Measurements from ENCODE around the gene PRIMA1. TPM values are rescaled to one million over a fixed set of nuclear protein-coding genes. Genes with fewer than 3 reads are reported as not detected.

PRIMA1 gene
- total and polyA plus RNA-seq, 2 experiments from 2014 or later, result 2.1 to 3.5 TPM

DNA sequence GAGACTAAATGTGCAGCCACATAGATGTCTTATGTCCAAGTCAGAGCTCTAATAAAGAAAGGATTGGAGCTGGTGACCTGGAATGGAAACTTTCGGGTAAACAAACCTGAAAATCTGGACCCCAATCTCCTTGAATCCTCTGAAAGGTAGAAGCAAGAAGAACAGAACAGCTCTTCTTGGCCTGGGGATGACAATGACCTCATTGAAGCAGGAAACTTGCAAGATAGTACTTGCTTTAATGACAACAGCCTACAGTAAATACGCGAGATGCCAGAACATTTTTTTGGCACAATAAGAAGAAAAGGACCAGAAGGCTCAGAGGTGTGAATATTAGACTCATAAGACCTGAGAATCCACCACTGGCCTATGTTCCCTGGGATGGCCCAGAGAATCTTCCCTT, 4.1 kb upstream of the PRIMA1 start:
- no peaks in the 10 kb centered on the region for H3K36me3 ChIP-seq (ENCODE audit: insufficient read depth)
- ATAC-seq, result no peak
- peaks cover 12% of the 10 kb centered on the region for H3K4me1 Mint-ChIP-seq

More for the DNA sequence above, 4.1 kb upstream of the PRIMA1 start:
- no peak overlapping the region for H3K27ac Mint-ChIP-seq
- no peak for DNase-seq (ENCODE audit: low spot score)
- Histone ChIP-seq H4K20me1 (replicated peaks; ENCODE audit: insufficient read depth) (no peaks in the 10 kb centered on the region), H3F3A (replicated peaks; ENCODE audit: low read depth) (peaks cover 3% of the 10 kb centered on the region; the same call in 1 of the 2 replicates), H3K27me3 (ENCODE audit: insufficient read depth) (peaks cover 19% of the 10 kb centered on the region), H3K4me1 (ENCODE audit: insufficient read depth) (peaks cover 9% of the 10 kb centered on the region), H3K79me2 (replicated peaks; ENCODE audit: insufficient read depth) (no peaks in the 10 kb centered on the region), H3K4me2 (no peak overlapping the region), H3K4me3 (no peak overlapping the region), H3K9me2 (ENCODE audit: insufficient read depth) (peaks cover 5% of the 10 kb centered on the region; the same call in 1 of the 2 replicates), H2AFZ (no peak overlapping the region), H3K27ac (ENCODE audit: low read depth) (no peak overlapping the region)
- no peak for TF ChIP-seq JUNB (IDR thresholded peaks at IDR 0.05; ENCODE audit: unreplicated experiment)
- no peak for TF ChIP-seq STAT1 (IDR thresholded peaks at IDR 0.05; ENCODE audit: unreplicated experiment)
- TF ChIP-seq POLR2AphosphoS5 (IDR thresholded peaks at IDR 0.05; ENCODE audit: low read depth), result no peak
- TF ChIP-seq, protein P1, sequence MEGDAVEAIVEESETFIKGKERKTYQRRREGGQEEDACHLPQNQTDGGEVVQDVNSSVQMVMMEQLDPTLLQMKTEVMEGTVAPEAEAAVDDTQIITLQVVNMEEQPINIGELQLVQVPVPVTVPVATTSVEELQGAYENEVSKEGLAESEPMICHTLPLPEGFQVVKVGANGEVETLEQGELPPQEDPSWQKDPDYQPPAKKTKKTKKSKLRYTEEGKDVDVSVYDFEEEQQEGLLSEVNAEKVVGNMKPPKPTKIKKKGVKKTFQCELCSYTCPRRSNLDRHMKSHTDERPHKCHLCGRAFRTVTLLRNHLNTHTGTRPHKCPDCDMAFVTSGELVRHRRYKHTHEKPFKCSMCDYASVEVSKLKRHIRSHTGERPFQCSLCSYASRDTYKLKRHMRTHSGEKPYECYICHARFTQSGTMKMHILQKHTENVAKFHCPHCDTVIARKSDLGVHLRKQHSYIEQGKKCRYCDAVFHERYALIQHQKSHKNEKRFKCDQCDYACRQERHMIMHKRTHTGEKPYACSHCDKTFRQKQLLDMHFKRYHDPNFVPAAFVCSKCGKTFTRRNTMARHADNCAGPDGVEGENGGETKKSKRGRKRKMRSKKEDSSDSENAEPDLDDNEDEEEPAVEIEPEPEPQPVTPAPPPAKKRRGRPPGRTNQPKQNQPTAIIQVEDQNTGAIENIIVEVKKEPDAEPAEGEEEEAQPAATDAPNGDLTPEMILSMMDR (conservative IDR thresholded peaks at IDR 0.05; ENCODE audit: low read depth in 2 of 2), result no peak
- no peak for TF ChIP-seq ZNF114 (CRISPR knock-in tag; IDR thresholded peaks at IDR 0.05)
- TF ChIP-seq EZH2phosphoT487 (IDR thresholded peaks at IDR 0.05; ENCODE audit: unreplicated experiment), result no peak
- TF ChIP-seq, protein P2, sequence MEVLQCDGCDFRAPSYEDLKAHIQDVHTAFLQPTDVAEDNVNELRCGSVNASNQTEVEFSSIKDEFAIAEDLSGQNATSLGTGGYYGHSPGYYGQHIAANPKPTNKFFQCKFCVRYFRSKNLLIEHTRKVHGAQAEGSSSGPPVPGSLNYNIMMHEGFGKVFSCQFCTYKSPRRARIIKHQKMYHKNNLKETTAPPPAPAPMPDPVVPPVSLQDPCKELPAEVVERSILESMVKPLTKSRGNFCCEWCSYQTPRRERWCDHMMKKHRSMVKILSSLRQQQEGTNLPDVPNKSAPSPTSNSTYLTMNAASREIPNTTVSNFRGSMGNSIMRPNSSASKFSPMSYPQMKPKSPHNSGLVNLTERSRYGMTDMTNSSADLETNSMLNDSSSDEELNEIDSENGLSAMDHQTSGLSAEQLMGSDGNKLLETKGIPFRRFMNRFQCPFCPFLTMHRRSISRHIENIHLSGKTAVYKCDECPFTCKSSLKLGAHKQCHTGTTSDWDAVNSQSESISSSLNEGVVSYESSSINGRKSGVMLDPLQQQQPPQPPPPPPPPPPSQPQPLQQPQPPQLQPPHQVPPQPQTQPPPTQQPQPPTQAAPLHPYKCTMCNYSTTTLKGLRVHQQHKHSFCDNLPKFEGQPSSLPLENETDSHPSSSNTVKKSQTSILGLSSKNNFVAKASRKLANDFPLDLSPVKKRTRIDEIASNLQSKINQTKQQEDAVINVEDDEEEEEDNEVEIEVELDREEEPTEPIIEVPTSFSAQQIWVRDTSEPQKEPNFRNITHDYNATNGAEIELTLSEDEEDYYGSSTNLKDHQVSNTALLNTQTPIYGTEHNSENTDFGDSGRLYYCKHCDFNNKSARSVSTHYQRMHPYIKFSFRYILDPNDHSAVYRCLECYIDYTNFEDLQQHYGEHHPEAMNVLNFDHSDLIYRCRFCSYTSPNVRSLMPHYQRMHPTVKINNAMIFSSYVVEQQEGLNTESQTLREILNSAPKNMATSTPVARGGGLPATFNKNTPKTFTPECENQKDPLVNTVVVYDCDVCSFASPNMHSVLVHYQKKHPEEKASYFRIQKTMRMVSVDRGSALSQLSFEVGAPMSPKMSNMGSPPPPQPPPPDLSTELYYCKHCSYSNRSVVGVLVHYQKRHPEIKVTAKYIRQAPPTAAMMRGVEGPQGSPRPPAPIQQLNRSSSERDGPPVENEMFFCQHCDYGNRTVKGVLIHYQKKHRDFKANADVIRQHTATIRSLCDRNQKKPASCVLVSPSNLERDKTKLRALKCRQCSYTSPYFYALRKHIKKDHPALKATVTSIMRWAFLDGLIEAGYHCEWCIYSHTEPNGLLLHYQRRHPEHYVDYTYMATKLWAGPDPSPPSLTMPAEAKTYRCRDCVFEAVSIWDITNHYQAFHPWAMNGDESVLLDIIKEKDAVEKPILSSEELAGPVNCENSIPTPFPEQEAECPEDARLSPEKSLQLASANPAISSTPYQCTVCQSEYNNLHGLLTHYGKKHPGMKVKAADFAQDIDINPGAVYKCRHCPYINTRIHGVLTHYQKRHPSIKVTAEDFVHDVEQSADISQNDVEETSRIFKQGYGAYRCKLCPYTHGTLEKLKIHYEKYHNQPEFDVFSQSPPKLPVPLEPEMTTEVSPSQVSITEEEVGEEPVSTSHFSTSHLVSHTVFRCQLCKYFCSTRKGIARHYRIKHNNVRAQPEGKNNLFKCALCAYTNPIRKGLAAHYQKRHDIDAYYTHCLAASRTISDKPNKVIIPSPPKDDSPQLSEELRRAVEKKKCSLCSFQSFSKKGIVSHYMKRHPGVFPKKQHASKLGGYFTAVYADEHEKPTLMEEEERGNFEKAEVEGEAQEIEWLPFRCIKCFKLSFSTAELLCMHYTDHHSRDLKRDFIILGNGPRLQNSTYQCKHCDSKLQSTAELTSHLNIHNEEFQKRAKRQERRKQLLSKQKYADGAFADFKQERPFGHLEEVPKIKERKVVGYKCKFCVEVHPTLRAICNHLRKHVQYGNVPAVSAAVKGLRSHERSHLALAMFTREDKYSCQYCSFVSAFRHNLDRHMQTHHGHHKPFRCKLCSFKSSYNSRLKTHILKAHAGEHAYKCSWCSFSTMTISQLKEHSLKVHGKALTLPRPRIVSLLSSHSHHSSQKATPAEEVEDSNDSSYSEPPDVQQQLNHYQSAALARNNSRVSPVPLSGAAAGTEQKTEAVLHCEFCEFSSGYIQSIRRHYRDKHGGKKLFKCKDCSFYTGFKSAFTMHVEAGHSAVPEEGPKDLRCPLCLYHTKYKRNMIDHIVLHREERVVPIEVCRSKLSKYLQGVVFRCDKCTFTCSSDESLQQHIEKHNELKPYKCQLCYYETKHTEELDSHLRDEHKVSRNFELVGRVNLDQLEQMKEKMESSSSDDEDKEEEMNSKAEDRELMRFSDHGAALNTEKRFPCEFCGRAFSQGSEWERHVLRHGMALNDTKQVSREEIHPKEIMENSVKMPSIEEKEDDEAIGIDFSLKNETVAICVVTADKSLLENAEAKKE (CRISPR knock-in tag; IDR thresholded peaks at IDR 0.05), result no peak
- TF ChIP-seq CREB1 (CRISPR knock-in tag; IDR thresholded peaks at IDR 0.05; ENCODE audit: low read depth), result no peak
- no peak for TF ChIP-seq NANOG (IDR thresholded peaks at IDR 0.05; ENCODE audit: borderline replicate concordance)
- TF ChIP-seq EZH2 (IDR thresholded peaks at IDR 0.05; ENCODE audit: low read depth, unreplicated experiment), result no peak
- TF ChIP-seq, protein P3, sequence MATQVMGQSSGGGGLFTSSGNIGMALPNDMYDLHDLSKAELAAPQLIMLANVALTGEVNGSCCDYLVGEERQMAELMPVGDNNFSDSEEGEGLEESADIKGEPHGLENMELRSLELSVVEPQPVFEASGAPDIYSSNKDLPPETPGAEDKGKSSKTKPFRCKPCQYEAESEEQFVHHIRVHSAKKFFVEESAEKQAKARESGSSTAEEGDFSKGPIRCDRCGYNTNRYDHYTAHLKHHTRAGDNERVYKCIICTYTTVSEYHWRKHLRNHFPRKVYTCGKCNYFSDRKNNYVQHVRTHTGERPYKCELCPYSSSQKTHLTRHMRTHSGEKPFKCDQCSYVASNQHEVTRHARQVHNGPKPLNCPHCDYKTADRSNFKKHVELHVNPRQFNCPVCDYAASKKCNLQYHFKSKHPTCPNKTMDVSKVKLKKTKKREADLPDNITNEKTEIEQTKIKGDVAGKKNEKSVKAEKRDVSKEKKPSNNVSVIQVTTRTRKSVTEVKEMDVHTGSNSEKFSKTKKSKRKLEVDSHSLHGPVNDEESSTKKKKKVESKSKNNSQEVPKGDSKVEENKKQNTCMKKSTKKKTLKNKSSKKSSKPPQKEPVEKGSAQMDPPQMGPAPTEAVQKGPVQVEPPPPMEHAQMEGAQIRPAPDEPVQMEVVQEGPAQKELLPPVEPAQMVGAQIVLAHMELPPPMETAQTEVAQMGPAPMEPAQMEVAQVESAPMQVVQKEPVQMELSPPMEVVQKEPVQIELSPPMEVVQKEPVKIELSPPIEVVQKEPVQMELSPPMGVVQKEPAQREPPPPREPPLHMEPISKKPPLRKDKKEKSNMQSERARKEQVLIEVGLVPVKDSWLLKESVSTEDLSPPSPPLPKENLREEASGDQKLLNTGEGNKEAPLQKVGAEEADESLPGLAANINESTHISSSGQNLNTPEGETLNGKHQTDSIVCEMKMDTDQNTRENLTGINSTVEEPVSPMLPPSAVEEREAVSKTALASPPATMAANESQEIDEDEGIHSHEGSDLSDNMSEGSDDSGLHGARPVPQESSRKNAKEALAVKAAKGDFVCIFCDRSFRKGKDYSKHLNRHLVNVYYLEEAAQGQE (IDR thresholded peaks at IDR 0.05; ENCODE audit: unreplicated experiment), result no peak
- TF ChIP-seq, protein P4, sequence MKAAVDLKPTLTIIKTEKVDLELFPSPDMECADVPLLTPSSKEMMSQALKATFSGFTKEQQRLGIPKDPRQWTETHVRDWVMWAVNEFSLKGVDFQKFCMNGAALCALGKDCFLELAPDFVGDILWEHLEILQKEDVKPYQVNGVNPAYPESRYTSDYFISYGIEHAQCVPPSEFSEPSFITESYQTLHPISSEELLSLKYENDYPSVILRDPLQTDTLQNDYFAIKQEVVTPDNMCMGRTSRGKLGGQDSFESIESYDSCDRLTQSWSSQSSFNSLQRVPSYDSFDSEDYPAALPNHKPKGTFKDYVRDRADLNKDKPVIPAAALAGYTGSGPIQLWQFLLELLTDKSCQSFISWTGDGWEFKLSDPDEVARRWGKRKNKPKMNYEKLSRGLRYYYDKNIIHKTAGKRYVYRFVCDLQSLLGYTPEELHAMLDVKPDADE (IDR thresholded peaks at IDR 0.05), result no peak
- no peak for TF ChIP-seq ZNF331 (CRISPR knock-in tag; IDR thresholded peaks at IDR 0.05; ENCODE audit: low read depth)
- H3K36me3 Mint-ChIP-seq (ENCODE audit: low read depth), result no peaks in the 10 kb centered on the region; the same call in 2 of the 3 replicates
- H3K4me3 Mint-ChIP-seq, result no peak overlapping the region
- peaks cover 3% of the 10 kb centered on the region; the same call in 1 of the 3 replicates for H3K9me3 Mint-ChIP-seq
- peaks cover 29% of the 10 kb centered on the region for H3K27me3 Mint-ChIP-seq (ENCODE audit: insufficient read depth, low read depth, poor library complexity)

All from GM23338 (cell line).